ENCODE data around the gene JAK2. TPM values are rescaled to one million over a fixed set of nuclear protein-coding genes. Genes with fewer than 3 reads are reported as not detected.
A peak's percentile ranks its signal among the peaks of the same experiment; 100 is the strongest.
"Not testable (repeated sequence)": the region's sequence is repeated elsewhere in the genome, so short reads cannot be mapped to it uniquely, and the experiment has no call there.

The JAK2 gene
- total RNA-seq, 2 donors from 2014 or later: 7.6 to 21.6 TPM

DNA sequence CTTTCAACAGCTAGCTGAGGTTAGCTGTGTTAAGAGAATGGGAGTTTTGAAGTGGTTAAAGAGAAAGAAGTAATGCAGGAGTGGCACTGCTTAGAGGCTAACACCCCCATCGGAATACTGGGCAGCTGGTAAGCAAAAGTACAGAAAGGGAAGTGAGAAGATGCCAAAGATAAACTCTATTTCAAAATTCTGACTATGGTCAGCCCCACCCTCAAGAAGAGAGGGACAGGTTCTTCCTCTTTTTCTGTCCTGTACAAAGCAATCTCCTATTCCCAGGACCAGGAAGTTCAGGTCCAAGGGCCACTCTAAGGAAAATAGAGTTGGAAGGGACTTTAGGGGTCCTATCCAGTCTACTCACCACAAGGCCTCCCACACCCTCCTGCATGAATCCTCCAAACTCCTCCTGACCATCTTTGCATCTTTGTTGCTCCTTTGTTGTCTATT is 45.9 kb upstream of the JAK2 start:
- peaks cover 0 to 25% of the 10 kb centered on the region in 2 donors for H3K4me1 ChIP-seq
- no peak for TF ChIP-seq CTCF (IDR thresholded peaks at IDR 0.05)
- H3K9me3 ChIP-seq: no peaks in the 10 kb centered on the region
- no peak overlapping the region for H3K4me3 ChIP-seq
- no peak for DNase-seq (ENCODE audit: low spot score)
- H3K36me3 ChIP-seq: no peaks in the 10 kb centered on the region
- no peaks in the 10 kb centered on the region for H3K27me3 ChIP-seq
- H3K27ac ChIP-seq: no peak overlapping the region

DNA sequence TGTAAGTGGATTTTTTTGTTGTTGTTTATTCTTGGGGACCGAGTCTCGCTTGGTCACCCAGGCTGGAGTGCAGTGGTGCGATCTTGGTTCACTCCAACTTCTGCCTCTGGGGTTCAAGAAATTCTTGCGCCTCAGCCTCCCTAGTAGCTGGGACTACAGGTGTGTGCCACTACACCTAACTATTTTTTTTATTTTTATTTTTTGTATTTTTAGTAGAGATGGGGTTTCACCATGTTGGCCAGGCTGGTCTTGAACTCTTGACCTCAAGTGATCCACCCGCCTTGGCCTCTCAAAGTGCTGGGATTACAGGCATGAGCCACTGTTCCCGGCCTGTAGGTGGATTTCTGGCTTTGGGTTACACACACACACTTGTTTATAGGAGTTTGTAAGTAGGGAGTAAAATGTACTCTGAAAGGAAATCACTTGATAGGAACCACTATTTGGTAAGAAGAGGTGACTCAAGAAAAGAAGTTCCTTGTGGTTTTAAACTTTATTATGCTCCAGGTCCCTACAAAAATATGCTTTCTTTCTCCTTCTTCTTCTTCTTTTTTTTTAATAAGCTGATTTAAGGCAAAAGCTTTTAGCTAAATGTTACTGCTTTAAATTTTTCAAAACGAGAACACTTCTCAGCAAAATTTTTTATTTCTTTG is 42.9 kb upstream of the JAK2 start:
- not testable (repeated sequence) for H3K27me3 ChIP-seq; H3K36me3 ChIP-seq; H3K4me3 ChIP-seq; H3K9me3 ChIP-seq; DNase-seq (ENCODE audit: low spot score)
- Histone ChIP-seq H3K4me1 (peaks cover 0 to 14% of the 10 kb centered on the region in 2 donors), H3K27ac (peak overlapping the region in 1 of 2 donors; percentile 21)

GRCh38 chr9:4943346-4943745 is 41.7 kb upstream of the JAK2 start:
- Histone ChIP-seq H3K27me3 (no peaks in the 10 kb centered on the region), H3K4me1 (peaks cover 0 to 9% of the 10 kb centered on the region in 2 donors), H3K36me3 (no peaks in the 10 kb centered on the region), H3K9me3 (no peaks in the 10 kb centered on the region), H3K27ac (no peak overlapping the region), H3K4me3 (no peak overlapping the region)
- no peak for TF ChIP-seq CTCF (IDR thresholded peaks at IDR 0.05)
- no peak for DNase-seq (ENCODE audit: low spot score)

DNA sequence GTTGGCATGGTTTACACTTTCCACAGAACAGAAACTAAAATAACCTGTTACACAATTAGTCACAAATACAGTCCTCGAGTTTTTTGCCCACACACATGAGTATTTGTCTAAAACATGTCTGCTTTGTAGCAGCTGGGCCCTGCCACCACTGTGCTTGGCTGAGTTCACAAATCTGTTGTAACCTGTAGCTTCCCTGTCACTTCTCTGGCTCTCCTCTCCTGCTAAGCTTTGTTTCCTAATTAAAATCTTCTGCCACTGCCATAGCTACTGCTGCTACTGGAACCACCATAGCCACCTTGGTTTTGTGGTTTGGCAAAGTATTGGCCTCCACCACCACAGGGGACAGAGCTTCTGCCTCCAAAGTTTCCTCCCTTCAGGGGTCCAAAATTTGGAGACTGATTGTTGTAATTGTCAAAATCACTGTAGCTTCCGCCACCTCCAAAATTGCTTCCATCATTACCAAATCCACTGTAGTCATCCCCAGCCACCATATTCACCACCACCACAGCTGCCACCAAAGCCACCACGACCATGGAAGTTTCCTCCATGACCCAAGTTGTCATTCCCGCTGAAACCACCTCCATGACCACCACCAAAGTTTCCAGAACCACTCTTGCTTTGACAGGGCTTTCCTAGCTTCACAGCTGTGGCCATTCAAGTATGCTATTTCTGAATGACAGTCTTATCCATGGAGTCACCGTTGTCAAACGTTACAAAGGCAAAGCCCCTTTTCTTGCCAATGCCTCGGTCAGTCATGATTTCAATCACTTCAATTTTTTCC is 40.5 kb upstream of the JAK2 start:
- H3K27ac ChIP-seq: not testable (repeated sequence)

DNA sequence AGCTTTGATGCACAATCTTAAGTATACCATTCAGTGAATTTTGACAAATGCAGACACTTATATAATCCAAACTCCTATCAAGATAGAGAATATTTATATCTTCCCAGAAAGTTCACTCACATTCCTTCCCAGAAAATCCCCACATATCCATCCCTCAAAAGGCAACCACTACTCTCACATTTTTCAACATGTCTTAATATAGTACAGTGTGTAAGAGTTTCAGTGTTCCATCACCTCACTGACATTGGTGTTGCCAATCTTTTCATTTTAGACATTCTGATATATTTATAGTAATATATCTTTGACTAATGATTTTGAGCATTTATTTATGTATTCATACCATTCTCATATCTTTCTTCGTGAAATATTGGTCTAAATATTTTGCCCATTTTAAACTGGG is 38.1 kb upstream of the JAK2 start:
- no peak overlapping the region for H3K4me3 ChIP-seq
- no peak for TF ChIP-seq CTCF (IDR thresholded peaks at IDR 0.05)
- H3K4me1 ChIP-seq: peaks cover 0 to 9% of the 10 kb centered on the region in 2 donors
- DNase-seq (ENCODE audit: low spot score): no peak
- H3K27me3 ChIP-seq: no peaks in the 10 kb centered on the region
- H3K27ac ChIP-seq: no peak overlapping the region
- no peaks in the 10 kb centered on the region for H3K9me3 ChIP-seq
- no peaks in the 10 kb centered on the region for H3K36me3 ChIP-seq

More for the DNA sequence above, 40.5 kb upstream of the JAK2 start:
- H3K9me3 ChIP-seq; H3K4me1 ChIP-seq; H3K27me3 ChIP-seq; H3K4me3 ChIP-seq; DNase-seq (ENCODE audit: low spot score); H3K36me3 ChIP-seq: not testable (repeated sequence)

GRCh38 chr9:4955836-4956235 is 29.2 kb upstream of the JAK2 start:
- no peak for DNase-seq (ENCODE audit: low spot score)
- H3K27ac ChIP-seq: no peak overlapping the region

More at GRCh38 chr9:4955836-4956235, 29.2 kb upstream of the JAK2 start:
- no peak overlapping the region for H3K4me3 ChIP-seq
- H3K9me3 ChIP-seq: peaks cover 0 to 3% of the 10 kb centered on the region in 2 donors
- no peaks in the 10 kb centered on the region for H3K27me3 ChIP-seq
- no peaks in the 10 kb centered on the region for H3K36me3 ChIP-seq
- no peak for TF ChIP-seq CTCF (IDR thresholded peaks at IDR 0.05)
- no peaks in the 10 kb centered on the region for H3K4me1 ChIP-seq

Measured in right atrium auricular region (tissue), 2 donors.